ENCODE measurements around the gene MUCL3. TPM values are rescaled to one million over a fixed set of nuclear protein-coding genes. Genes with fewer than 3 reads are reported as not detected.

Gene MUCL3
- total and polyA plus RNA-seq, 2 of the 8 experiments (the other 6 are each of a cell fraction or from before 2014, with no cell fraction given) = 0.15 to 0.37 TPM

GRCh38 chr6:30914854-30915590 is 25.8 kb upstream of the MUCL3 start:
- POLR2A ChIA-PET (ENCODE audit: partially characterized antibody) = interaction anchor here (0.6 to 4.0 kb wide), 20 partner anchors 8 to 196 kb away, joined by 3 to 22 read pairs (median 3); partner anchors contain the start of gene DDR1

More at GRCh38 chr6:30914854-30915590, 25.8 kb upstream of the MUCL3 start:
- Histone ChIP-seq H3K79me2 (ENCODE audit: control insufficient read depth in 1 of 2, insufficient read depth in 2 of 2, low read length in 2 of 2) (no peaks in the 10 kb centered on the region; a peak in 1 of 4 replicates), H3K23ac (ENCODE audit: insufficient read length) (no peak overlapping the region), H3K27me3 (replicated peaks in 1 of 4; ENCODE audit: control insufficient read depth in 3 of 4, extremely low read depth in 1 of 4, insufficient read depth in 3 of 4, low read length in 3 of 4) (no peaks in the 10 kb centered on the region), H3K9me3 (ENCODE audit: insufficient read depth in 2 of 2, low read depth in 1 of 2, low read length in 1 of 2) (no peaks in the 10 kb centered on the region), H3K4me3 (ENCODE audit: extremely low read depth in 1 of 4, insufficient read depth in 2 of 4, low read depth in 3 of 4, low read length in 4 of 4) (peak overlapping the region; percentile 41 to 74 (median 66)), H4K20me1 (replicated peaks in 1 of 2; ENCODE audit: control insufficient read depth in 1 of 2, insufficient read depth in 2 of 2, low read length in 2 of 2) (no peaks in the 10 kb centered on the region), H3K79me1 (ENCODE audit: low read depth, low read length) (no peaks in the 10 kb centered on the region), H3K4me2 (ENCODE audit: insufficient read depth in 1 of 2, low read depth in 2 of 2, low read length in 2 of 2) (peak overlapping the region; percentile 68 to 97), H3K9ac (replicated peaks in 1 of 4; ENCODE audit: extremely low read depth in 1 of 4, low read depth in 3 of 4, low read length in 3 of 4) (peak overlapping the region in 1 of 4 experiments; percentile 55; a peak in 2 of 7 replicates), H3K18ac (ENCODE audit: extremely low read depth, low read length) (no peak overlapping the region), H2AK5ac (ENCODE audit: low read depth, low read length) (peak overlapping the region; percentile 34; the same call in 1 of the 2 replicates), H2BK20ac (ENCODE audit: low read length) (no peak overlapping the region), H3K27ac (ENCODE audit: low read depth, low read length) (no peak overlapping the region), H4K5ac (ENCODE audit: insufficient read length, low read depth, low read length) (no peak overlapping the region), H4K91ac (replicated peaks; ENCODE audit: insufficient read length, low read length) (no peak overlapping the region), H3K56ac (replicated peaks; ENCODE audit: insufficient read length, low read depth, low read length) (no peak overlapping the region), H2BK5ac (ENCODE audit: low read depth, low read length) (no peak overlapping the region), H2BK12ac (ENCODE audit: low read depth, low read length) (peak overlapping the region; percentile 27; the same call in 1 of the 2 replicates), H3K36me3 (ENCODE audit: control insufficient read depth in 2 of 4, insufficient read depth in 4 of 4, low read length in 3 of 4) (peaks cover 5 to 18% (median 10%) of the 10 kb centered on the region in 4 experiments; a peak in 7 of 8 replicates), H2BK15ac (ENCODE audit: low read length) (no peak overlapping the region), H3K23me2 (ENCODE audit: low read depth, low read length) (peaks cover 3% of the 10 kb centered on the region; the same call in 1 of the 2 replicates), H2AFZ (ENCODE audit: low read length) (no peak overlapping the region), H3K4me1 (replicated peaks in 1 of 4; ENCODE audit: control insufficient read depth in 3 of 4, insufficient read depth in 4 of 4, low read length in 3 of 4) (peaks cover 0 to 14% (median 6%) of the 10 kb centered on the region in 4 experiments; a peak in 5 of 7 replicates), H2BK120ac (replicated peaks; ENCODE audit: low read depth, low read length) (no peak overlapping the region), H3K14ac (ENCODE audit: insufficient read length) (no peak overlapping the region), H3K4ac (replicated peaks; ENCODE audit: insufficient read length, low read depth, low read length) (no peak overlapping the region), H4K8ac (ENCODE audit: extremely low read depth, insufficient read depth, low read length) (no peak overlapping the region)
- 76% methylated on average over 17 of the region's 17 CpGs; no CpG with 5 or more reads in 1 of the 2 experiments for WGBS, 2 experiments (ENCODE audit: extremely low coverage in 1 of 2, insufficient coverage in 1 of 2, insufficient read length in 1 of 2, insufficient replicate concordance in 2 of 2, low coverage in 1 of 2, low lambda C conversion rate in 2 of 2, missing lambda C conversion rate in 1 of 2)
- no peak for FAIRE-seq
- TF ChIP-seq RBBP5 (IDR thresholded peaks at IDR 0.05; ENCODE audit: borderline replicate concordance, low read depth, low read length) (no peak), CEBPB (IDR thresholded peaks at IDR 0.05; ENCODE audit: low read depth, low read length) (no peak), CREB1 (IDR thresholded peaks at IDR 0.05) (no peak), SRF (IDR thresholded peaks at IDR 0.05; ENCODE audit: low read depth, low read length) (no peak), SP2 (IDR thresholded peaks at IDR 0.05; ENCODE audit: low read length) (no peak), YY1 (IDR thresholded peaks at IDR 0.05; ENCODE audit: low read depth, low read length) (no peak), CBX5 (IDR thresholded peaks at IDR 0.05; ENCODE audit: low read depth, low read length) (no peak), BRCA1 (IDR thresholded peaks at IDR 0.05; ENCODE audit: low read depth, low read length) (no peak), CTCF (IDR thresholded peaks at IDR 0.05; ENCODE audit: control extremely low read depth in 1 of 3, insufficient read depth in 1 of 3, low read depth in 1 of 3, low read length in 3 of 3) (no peak), CHD1 (IDR thresholded peaks at IDR 0.05; ENCODE audit: low read depth, low read length) (no peak)
- DNase-seq (ENCODE audit: low read depth in 1 of 2, low spot score in 2 of 2) = no peak
- CTCF ChIA-PET (ENCODE audit: partially characterized antibody) = interaction anchor here (0.7 to 16.0 kb wide), 49 partner anchors 10 to 242 kb away, joined by 3 to 285 read pairs (median 5); partner anchors contain the start of genes DDR1, MUC21, MUCL3 and SFTA2

All from H1 (cell line).